ENCODE measurements around the gene CDK10. TPM values are rescaled to one million over a fixed set of nuclear protein-coding genes. Genes with fewer than 3 reads are reported as not detected.
A peak's percentile ranks its signal among the peaks of the same experiment; 100 is the strongest.

CDK10 gene
- total and polyA plus RNA-seq, 9 of the 15 experiments (the other 6 are each of a cell fraction or from before 2014, with no cell fraction given), result 2.0 to 85.1 (median 40.1) TPM

DNA sequence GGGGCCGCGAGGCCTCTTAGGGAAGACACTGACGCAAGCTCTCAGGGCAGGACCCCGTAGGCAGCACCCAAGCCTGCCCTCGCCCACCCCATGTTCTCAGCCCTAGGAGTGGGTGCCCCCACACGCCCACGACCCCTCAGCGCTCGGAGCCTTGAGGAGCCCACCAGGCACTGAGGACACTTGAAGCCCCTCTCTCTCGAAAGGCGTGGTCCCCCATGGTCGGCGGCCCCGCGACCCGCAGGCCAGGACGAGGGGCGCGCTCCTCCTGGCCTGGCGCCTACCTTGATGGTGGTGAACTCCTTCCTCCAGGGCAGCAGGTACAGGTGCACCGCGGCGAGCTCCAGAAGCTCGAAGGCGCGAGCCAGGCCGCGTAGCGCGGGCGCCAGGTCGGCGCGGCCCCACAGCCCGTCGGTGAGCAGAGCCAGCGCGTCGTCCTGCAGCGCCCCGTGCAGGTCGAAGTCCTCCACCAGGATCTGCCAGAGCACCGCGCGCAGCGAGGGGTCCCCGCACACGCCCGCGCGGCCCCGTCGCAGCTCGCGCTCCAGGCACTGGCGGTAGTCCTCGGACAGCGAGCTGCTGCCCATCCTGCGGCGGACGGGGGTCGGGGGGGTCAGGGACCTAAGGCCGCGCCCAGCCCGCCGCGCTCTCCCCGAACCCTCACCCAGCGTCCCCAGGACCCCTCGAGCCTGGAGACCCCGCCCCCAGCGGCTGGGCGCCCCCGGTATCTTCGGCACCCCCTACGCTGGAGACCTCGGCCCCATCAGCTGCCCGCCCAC, 14.3 kb downstream of the CDK10 start (continued):
- TF ChIP-seq HDGF (IDR thresholded peaks at IDR 0.05) (no peak), BRD4 (IDR thresholded peaks at IDR 0.05) (no peak), ESRRA (IDR thresholded peaks at IDR 0.05; ENCODE audit: borderline replicate concordance, low read depth) (no peak), ZNF124 (CRISPR knock-in tag; IDR thresholded peaks at IDR 0.05) (no peak), PYGO2 (tag; IDR thresholded peaks at IDR 0.05) (no peak), SRSF1 (IDR thresholded peaks at IDR 0.05; ENCODE audit: low read depth, low read length) (no peak), ZNF830 (CRISPR knock-in tag; IDR thresholded peaks at IDR 0.05) (no peak), SOX6 (IDR thresholded peaks at IDR 0.05) (no peak), ZBED1 (IDR thresholded peaks at IDR 0.05) (no peak; the same call in 1 of the 2 replicates), TFAM (CRISPR knock-in tag; conservative IDR thresholded peaks at IDR 0.05) (no peak), PRMT5 (CRISPR knock-in tag; IDR thresholded peaks at IDR 0.05) (no peak), ZNF23 (CRISPR knock-in tag; IDR thresholded peaks at IDR 0.05) (no peak), EZH2 (IDR thresholded peaks at IDR 0.05; ENCODE audit: borderline replicate concordance, low read depth, low read length) (no peak)
- TF ChIP-seq, protein P1, sequence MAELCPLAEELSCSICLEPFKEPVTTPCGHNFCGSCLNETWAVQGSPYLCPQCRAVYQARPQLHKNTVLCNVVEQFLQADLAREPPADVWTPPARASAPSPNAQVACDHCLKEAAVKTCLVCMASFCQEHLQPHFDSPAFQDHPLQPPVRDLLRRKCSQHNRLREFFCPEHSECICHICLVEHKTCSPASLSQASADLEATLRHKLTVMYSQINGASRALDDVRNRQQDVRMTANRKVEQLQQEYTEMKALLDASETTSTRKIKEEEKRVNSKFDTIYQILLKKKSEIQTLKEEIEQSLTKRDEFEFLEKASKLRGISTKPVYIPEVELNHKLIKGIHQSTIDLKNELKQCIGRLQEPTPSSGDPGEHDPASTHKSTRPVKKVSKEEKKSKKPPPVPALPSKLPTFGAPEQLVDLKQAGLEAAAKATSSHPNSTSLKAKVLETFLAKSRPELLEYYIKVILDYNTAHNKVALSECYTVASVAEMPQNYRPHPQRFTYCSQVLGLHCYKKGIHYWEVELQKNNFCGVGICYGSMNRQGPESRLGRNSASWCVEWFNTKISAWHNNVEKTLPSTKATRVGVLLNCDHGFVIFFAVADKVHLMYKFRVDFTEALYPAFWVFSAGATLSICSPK (IDR thresholded peaks at IDR 0.05; ENCODE audit: borderline replicate concordance), result no peak
- TF ChIP-seq, protein P2, sequence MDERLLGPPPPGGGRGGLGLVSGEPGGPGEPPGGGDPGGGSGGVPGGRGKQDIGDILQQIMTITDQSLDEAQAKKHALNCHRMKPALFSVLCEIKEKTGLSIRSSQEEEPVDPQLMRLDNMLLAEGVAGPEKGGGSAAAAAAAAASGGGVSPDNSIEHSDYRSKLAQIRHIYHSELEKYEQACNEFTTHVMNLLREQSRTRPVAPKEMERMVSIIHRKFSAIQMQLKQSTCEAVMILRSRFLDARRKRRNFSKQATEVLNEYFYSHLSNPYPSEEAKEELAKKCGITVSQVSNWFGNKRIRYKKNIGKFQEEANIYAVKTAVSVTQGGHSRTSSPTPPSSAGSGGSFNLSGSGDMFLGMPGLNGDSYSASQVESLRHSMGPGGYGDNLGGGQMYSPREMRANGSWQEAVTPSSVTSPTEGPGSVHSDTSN (CRISPR knock-in tag; IDR thresholded peaks at IDR 0.05; ENCODE audit: low read depth), result no peak
- TF ChIP-seq, protein P2 (tag; conservative IDR thresholded peaks at IDR 0.05; ENCODE audit: low read depth), result no peak
- TF ChIP-seq, protein P3, sequence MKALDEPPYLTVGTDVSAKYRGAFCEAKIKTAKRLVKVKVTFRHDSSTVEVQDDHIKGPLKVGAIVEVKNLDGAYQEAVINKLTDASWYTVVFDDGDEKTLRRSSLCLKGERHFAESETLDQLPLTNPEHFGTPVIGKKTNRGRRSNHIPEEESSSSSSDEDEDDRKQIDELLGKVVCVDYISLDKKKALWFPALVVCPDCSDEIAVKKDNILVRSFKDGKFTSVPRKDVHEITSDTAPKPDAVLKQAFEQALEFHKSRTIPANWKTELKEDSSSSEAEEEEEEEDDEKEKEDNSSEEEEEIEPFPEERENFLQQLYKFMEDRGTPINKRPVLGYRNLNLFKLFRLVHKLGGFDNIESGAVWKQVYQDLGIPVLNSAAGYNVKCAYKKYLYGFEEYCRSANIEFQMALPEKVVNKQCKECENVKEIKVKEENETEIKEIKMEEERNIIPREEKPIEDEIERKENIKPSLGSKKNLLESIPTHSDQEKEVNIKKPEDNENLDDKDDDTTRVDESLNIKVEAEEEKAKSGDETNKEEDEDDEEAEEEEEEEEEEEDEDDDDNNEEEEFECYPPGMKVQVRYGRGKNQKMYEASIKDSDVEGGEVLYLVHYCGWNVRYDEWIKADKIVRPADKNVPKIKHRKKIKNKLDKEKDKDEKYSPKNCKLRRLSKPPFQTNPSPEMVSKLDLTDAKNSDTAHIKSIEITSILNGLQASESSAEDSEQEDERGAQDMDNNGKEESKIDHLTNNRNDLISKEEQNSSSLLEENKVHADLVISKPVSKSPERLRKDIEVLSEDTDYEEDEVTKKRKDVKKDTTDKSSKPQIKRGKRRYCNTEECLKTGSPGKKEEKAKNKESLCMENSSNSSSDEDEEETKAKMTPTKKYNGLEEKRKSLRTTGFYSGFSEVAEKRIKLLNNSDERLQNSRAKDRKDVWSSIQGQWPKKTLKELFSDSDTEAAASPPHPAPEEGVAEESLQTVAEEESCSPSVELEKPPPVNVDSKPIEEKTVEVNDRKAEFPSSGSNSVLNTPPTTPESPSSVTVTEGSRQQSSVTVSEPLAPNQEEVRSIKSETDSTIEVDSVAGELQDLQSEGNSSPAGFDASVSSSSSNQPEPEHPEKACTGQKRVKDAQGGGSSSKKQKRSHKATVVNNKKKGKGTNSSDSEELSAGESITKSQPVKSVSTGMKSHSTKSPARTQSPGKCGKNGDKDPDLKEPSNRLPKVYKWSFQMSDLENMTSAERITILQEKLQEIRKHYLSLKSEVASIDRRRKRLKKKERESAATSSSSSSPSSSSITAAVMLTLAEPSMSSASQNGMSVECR (CRISPR knock-in tag; IDR thresholded peaks at IDR 0.05), result peak; percentile 54; the same call in 1 of the 2 replicates
- TF ChIP-seq, protein P4, sequence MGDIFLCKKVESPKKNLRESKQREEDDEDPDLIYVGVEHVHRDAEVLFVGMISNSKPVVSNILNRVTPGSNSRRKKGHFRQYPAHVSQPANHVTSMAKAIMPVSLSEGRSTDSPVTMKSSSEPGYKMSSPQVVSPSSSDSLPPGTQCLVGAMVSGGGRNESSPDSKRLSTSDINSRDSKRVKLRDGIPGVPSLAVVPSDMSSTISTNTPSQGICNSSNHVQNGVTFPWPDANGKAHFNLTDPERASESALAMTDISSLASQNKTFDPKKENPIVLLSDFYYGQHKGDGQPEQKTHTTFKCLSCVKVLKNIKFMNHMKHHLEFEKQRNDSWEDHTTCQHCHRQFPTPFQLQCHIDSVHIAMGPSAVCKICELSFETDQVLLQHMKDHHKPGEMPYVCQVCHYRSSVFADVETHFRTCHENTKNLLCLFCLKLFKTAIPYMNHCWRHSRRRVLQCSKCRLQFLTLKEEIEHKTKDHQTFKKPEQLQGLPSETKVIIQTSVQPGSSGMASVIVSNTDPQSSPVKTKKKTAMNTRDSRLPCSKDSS (IDR thresholded peaks at IDR 0.05; ENCODE audit: low read depth, partially characterized antibody), result no peak
